HEK293T (cell line): ENCODE results near the gene OR4Q2.

ENCODE experiments used
- CTCF ChIA-PET: fragments of 350-600 bp; formaldehyde crosslinking; extraction: SDS; loops from one replicate; lab custom pipeline; 2021; ENCODE audit warnings: antibody characterized with exemption, inconsistent platforms; lab: Yijun Ruan, JAX
- POLR2A ChIA-PET: fragments of 350-600 bp; formaldehyde crosslinking; extraction: SDS; loops from one replicate; lab custom pipeline; 2020; ENCODE audit warnings: antibody characterized with exemption, inconsistent platforms; lab: Yijun Ruan, JAX
- DNase-seq: peaks from one replicate; pipeline ENCODE4 v3.0.0; 2012; ENCODE audit warnings: mixed read lengths; ENCODE audit errors: extremely low spot score
- ARNT ChIP-seq: fragments of 450-650 bp; IDR thresholded peaks from 2 replicates; pipeline ENCODE4 v1.6.1; 2017; ENCODE audit warnings: mild to moderate bottlenecking
- FOXA1 ChIP-seq: fragments of 450-650 bp; IDR thresholded peaks from 2 replicates; pipeline ENCODE4 v1.6.1; 2016; ENCODE audit warnings: mild to moderate bottlenecking
- FOXK2 ChIP-seq: fragments of 450-650 bp; IDR thresholded peaks from 2 replicates; pipeline ENCODE4 v1.6.1; 2016; ENCODE audit warnings: mild to moderate bottlenecking
- FOXM1 ChIP-seq: fragments of 450-650 bp; IDR thresholded peaks from 2 replicates; pipeline ENCODE4 v1.6.1; 2017; ENCODE audit warnings: mild to moderate bottlenecking, borderline replicate concordance
- HDGF ChIP-seq: fragments of 450-650 bp; IDR thresholded peaks from 2 replicates; pipeline ENCODE4 v1.6.1; 2017; ENCODE audit warnings: antibody characterized with exemption, borderline replicate concordance
- SUZ12 ChIP-seq: fragments of 450-650 bp; IDR thresholded peaks from 2 replicates; pipeline ENCODE4 v1.6.1; 2016; ENCODE audit warnings: mild to moderate bottlenecking
- TARDBP ChIP-seq: fragments of 450-650 bp; IDR thresholded peaks from 2 replicates; pipeline ENCODE4 v1.6.1; 2016
- ZNF384 ChIP-seq: fragments of 450-650 bp; IDR thresholded peaks from 2 replicates; pipeline ENCODE4 v1.6.1; 2016
- TF ChIP-seq, protein P1 (sequence below): fragments of 450-650 bp; IDR thresholded peaks from 2 replicates; pipeline ENCODE4 v1.6.1; 2016

The OR4Q2 gene

DNA sequence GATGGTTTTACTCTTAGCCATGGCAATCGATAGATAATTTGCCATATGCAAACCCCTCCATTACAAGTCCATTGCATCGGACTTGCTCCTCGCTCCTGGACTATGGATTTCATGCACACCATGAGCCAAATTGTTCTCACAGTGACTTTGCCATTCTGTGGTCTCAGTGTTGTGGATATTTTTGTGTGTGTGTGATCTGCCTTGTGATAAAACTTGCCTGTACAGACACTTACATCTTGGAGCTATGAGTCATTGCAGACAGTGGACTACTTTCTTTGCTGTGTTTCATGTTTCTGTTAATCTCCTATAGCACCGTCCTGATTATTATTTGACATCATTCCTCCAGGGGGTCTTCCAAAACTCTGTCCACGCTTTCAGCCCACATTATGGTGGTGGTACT lies 42.3 kb downstream of the OR4Q2 start:
- ChIA-PET CTCF (no interaction called here), POLR2A (no interaction called here)
- TF ChIP-seq FOXA1 (no peak), FOXM1 (no peak), ARNT (no peak), TARDBP (no peak), FOXK2 (no peak), SUZ12 (no peak), ZNF384 (no peak)
- TF ChIP-seq, protein P1, sequence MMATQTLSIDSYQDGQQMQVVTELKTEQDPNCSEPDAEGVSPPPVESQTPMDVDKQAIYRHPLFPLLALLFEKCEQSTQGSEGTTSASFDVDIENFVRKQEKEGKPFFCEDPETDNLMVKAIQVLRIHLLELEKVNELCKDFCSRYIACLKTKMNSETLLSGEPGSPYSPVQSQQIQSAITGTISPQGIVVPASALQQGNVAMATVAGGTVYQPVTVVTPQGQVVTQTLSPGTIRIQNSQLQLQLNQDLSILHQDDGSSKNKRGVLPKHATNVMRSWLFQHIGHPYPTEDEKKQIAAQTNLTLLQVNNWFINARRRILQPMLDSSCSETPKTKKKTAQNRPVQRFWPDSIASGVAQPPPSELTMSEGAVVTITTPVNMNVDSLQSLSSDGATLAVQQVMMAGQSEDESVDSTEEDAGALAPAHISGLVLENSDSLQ, result no peak

GRCh38 chr14:20048202-20048601 lies 46.2 kb downstream of the OR4Q2 start:
- no peak for TF ChIP-seq HDGF
- no peak for TF ChIP-seq SUZ12
- no peak for TF ChIP-seq TARDBP
- ChIA-PET POLR2A (no interaction called here), CTCF (no interaction called here)
- no peak for DNase-seq

More for the DNA sequence above, 42.3 kb downstream of the OR4Q2 start:
- DNase-seq, result no peak
